HUES6 (cell line): ENCODE data around the gene POLR1A.
A peak's percentile ranks its signal among the peaks of the same experiment; 100 is the strongest.

ENCODE experiments used
- H3K27ac ChIP-seq: 2 replicates; pipeline ENCODE4 v1.7.0; 2013; ENCODE audit warnings: low read depth, mild to moderate bottlenecking, low read length, inconsistent platforms
- H3K27me3 ChIP-seq: 2 replicates; pipeline ENCODE4 v1.6.1; 2013; ENCODE audit warnings: low read length; ENCODE audit not compliant: control insufficient read depth, insufficient read depth
- H3K36me3 ChIP-seq: 2 replicates; pipeline ENCODE4 v1.6.1; 2013; ENCODE audit warnings: low read length; ENCODE audit not compliant: control insufficient read depth, insufficient read depth
- H3K4me1 ChIP-seq: 2 replicates; pipeline ENCODE4 v1.6.1; 2013; ENCODE audit warnings: low read length; ENCODE audit not compliant: control insufficient read depth, insufficient read depth
- H3K4me3 ChIP-seq: 2 replicates; pipeline ENCODE4 v1.5.1; 2013; ENCODE audit warnings: low read depth, low read length
- H3K9ac ChIP-seq: one replicate; pipeline ENCODE4 v1.6.1; 2013; ENCODE audit warnings: mild to moderate bottlenecking, low read length
- H3K9me3 ChIP-seq: 2 replicates; pipeline ENCODE4 v1.6.1; 2013; ENCODE audit warnings: low read depth, low read length; ENCODE audit not compliant: control insufficient read depth, insufficient read depth

Gene POLR1A

GRCh38 chr2:86056590-86057331 is 48.9 kb downstream of the POLR1A start:
- H3K36me3 ChIP-seq = peaks cover 77% of the 10 kb centered on the region
- no peaks in the 10 kb centered on the region for H3K4me1 ChIP-seq
- H3K9ac ChIP-seq = no peak overlapping the region
- no peak overlapping the region for H3K4me3 ChIP-seq
- no peaks in the 10 kb centered on the region for H3K9me3 ChIP-seq
- H3K27ac ChIP-seq = no peak overlapping the region
- H3K27me3 ChIP-seq = no peaks in the 10 kb centered on the region

- no peaks in the 10 kb centered on the region for H3K27me3 ChIP-seq
- no peak overlapping the region for H3K27ac ChIP-seq
- H3K4me1 ChIP-seq = no peaks in the 10 kb centered on the region
- H3K4me3 ChIP-seq = no peak overlapping the region
- H3K9me3 ChIP-seq = no peaks in the 10 kb centered on the region
- no peak overlapping the region for H3K9ac ChIP-seq
- peaks cover 76% of the 10 kb centered on the region for H3K36me3 ChIP-seq
Observed at GRCh38 chr2:86055314-86055713, 50.4 kb downstream of the POLR1A start.

- no peak overlapping the region for H3K4me3 ChIP-seq
- H3K9ac ChIP-seq = no peak overlapping the region
- no peaks in the 10 kb centered on the region for H3K9me3 ChIP-seq
- H3K36me3 ChIP-seq = peaks cover 77% of the 10 kb centered on the region
- no peaks in the 10 kb centered on the region for H3K27me3 ChIP-seq
- no peaks in the 10 kb centered on the region for H3K4me1 ChIP-seq
- no peak overlapping the region for H3K27ac ChIP-seq
Observed at GRCh38 chr2:86054535-86055082, 51.1 kb downstream of the POLR1A start.

GRCh38 chr2:86053166-86053565 is 52.5 kb downstream of the POLR1A start:
- Histone ChIP-seq H3K36me3 (peaks cover 84% of the 10 kb centered on the region), H3K9me3 (no peaks in the 10 kb centered on the region), H3K9ac (no peak overlapping the region), H3K27me3 (no peaks in the 10 kb centered on the region), H3K4me3 (no peak overlapping the region), H3K4me1 (no peaks in the 10 kb centered on the region), H3K27ac (no peak overlapping the region)

GRCh38 chr2:86052676-86053075 is 53.0 kb downstream of the POLR1A start:
- Histone ChIP-seq H3K27me3 (no peaks in the 10 kb centered on the region), H3K9ac (no peak overlapping the region), H3K4me3 (no peak overlapping the region), H3K4me1 (no peaks in the 10 kb centered on the region), H3K36me3 (peaks cover 89% of the 10 kb centered on the region), H3K9me3 (no peaks in the 10 kb centered on the region), H3K27ac (no peak overlapping the region)

GRCh38 chr2:86052265-86052664 is 53.4 kb downstream of the POLR1A start:
- no peaks in the 10 kb centered on the region for H3K4me1 ChIP-seq
- no peak overlapping the region for H3K27ac ChIP-seq
- no peak overlapping the region for H3K9ac ChIP-seq
- H3K9me3 ChIP-seq = no peaks in the 10 kb centered on the region
- no peak overlapping the region for H3K4me3 ChIP-seq
- H3K27me3 ChIP-seq = no peaks in the 10 kb centered on the region
- H3K36me3 ChIP-seq = peaks cover 90% of the 10 kb centered on the region

- Histone ChIP-seq H3K4me1 (no peaks in the 10 kb centered on the region), H3K4me3 (no peak overlapping the region), H3K9ac (no peak overlapping the region), H3K9me3 (no peaks in the 10 kb centered on the region), H3K27me3 (no peaks in the 10 kb centered on the region), H3K36me3 (peaks cover 96% of the 10 kb centered on the region), H3K27ac (no peak overlapping the region)
Observed at GRCh38 chr2:86050301-86050700, 55.4 kb downstream of the POLR1A start.

GRCh38 chr2:86049529-86049928 is 56.2 kb downstream of the POLR1A start:
- H3K4me1 ChIP-seq = no peaks in the 10 kb centered on the region
- no peak overlapping the region for H3K27ac ChIP-seq
- peaks cover 96% of the 10 kb centered on the region for H3K36me3 ChIP-seq
- H3K27me3 ChIP-seq = no peaks in the 10 kb centered on the region
- H3K4me3 ChIP-seq = no peak overlapping the region
- H3K9ac ChIP-seq = no peak overlapping the region
- no peaks in the 10 kb centered on the region for H3K9me3 ChIP-seq

GRCh38 chr2:86048888-86049287 is 56.8 kb downstream of the POLR1A start:
- Histone ChIP-seq H3K27ac (no peak overlapping the region), H3K36me3 (peaks cover 96% of the 10 kb centered on the region)

GRCh38 chr2:86048383-86048701 is 57.3 kb downstream of the POLR1A start:
- Histone ChIP-seq H3K9ac (peak overlapping the region; percentile 19), H3K36me3 (peaks cover 96% of the 10 kb centered on the region), H3K27me3 (no peaks in the 10 kb centered on the region), H3K4me1 (no peaks in the 10 kb centered on the region), H3K4me3 (no peak overlapping the region), H3K27ac (no peak overlapping the region), H3K9me3 (no peaks in the 10 kb centered on the region)

More at GRCh38 chr2:86048888-86049287, 56.8 kb downstream of the POLR1A start:
- Histone ChIP-seq H3K4me3 (no peak overlapping the region), H3K9ac (no peak overlapping the region), H3K9me3 (no peaks in the 10 kb centered on the region), H3K4me1 (no peaks in the 10 kb centered on the region), H3K27me3 (no peaks in the 10 kb centered on the region)

- peaks cover 96% of the 10 kb centered on the region for H3K36me3 ChIP-seq
- no peaks in the 10 kb centered on the region for H3K4me1 ChIP-seq
- no peaks in the 10 kb centered on the region for H3K27me3 ChIP-seq
- H3K4me3 ChIP-seq = no peak overlapping the region
- peak overlapping the region; percentile 19 for H3K9ac ChIP-seq
- no peaks in the 10 kb centered on the region for H3K9me3 ChIP-seq
- no peak overlapping the region for H3K27ac ChIP-seq
Observed at GRCh38 chr2:86047575-86048382, 57.9 kb downstream of the POLR1A start.
